GM23338 (cell line): ENCODE results near the gene PIK3R5.

Experiments used
- EZH2 ChIP-seq: fragments of 200-600 bp; sonication (generic); IDR thresholded peaks from one replicate; pipeline ENCODE4 v1.8.0; 2017; ENCODE audit warnings: antibody characterized with exemption, mild to moderate bottlenecking, low read depth; ENCODE audit not compliant: unreplicated experiment
- POLR2AphosphoS5 ChIP-seq: IDR thresholded peaks from 2 replicates; pipeline ENCODE4 v1.6.1; 2016; ENCODE audit warnings: antibody characterized with exemption, low read depth
- TF ChIP-seq, protein P1 (sequence below), 2 experiments: fragments of 200-600 bp in 1 of 2; sonication (generic) in 1 of 2; conservative IDR thresholded peaks; 2 replicates each; pipeline versions ENCODE4 v1.5.1 to v1.6.1; 2016 to 2017; ENCODE audit warnings: antibody characterized with exemption in 2 of 2, low read depth in 2 of 2, mild to moderate bottlenecking in 2 of 2, moderate library complexity in 1 of 2
- TF ChIP-seq, protein P2 (sequence below): IDR thresholded peaks from 2 replicates; pipeline ENCODE4 v1.6.1; 2016; ENCODE audit warnings: antibody characterized with exemption

DNA sequence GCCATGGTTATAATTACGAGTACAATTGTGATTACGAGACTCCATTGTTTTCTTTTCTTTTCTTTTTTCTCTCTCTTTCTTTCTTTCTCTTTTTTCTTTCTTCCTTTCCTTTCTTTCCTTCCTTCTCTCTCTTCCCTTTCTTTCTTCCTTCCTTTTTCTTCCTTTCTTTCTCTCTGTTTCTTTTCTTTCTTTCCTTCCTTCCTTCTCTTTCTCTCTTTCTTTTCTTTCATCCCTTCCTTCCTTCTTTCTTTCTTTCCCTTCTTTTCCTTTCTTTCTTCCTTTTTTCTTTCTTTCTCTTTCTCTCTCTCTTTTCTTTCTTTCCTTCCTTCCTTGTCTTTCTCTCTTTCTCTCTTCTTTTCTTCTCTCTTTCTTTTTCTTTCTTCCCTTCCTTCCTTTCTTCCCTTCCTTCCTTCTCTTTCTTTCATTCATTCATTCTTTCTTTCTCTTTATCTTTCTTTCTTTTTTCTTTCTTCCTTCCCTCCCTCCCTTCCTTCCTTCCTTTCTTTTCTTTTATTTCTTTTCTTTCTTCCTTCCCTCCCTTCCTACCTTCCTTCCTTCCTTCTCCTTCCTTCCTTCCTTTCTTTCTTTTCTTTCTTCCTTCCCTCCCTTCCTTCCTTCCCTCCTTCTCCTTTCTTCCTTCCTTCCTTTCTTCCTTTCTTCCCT lies 41.7 kb upstream of the PIK3R5 start:
- TF ChIP-seq POLR2AphosphoS5 (no peak), EZH2 (peak; percentile 35)
- TF ChIP-seq, protein P1, sequence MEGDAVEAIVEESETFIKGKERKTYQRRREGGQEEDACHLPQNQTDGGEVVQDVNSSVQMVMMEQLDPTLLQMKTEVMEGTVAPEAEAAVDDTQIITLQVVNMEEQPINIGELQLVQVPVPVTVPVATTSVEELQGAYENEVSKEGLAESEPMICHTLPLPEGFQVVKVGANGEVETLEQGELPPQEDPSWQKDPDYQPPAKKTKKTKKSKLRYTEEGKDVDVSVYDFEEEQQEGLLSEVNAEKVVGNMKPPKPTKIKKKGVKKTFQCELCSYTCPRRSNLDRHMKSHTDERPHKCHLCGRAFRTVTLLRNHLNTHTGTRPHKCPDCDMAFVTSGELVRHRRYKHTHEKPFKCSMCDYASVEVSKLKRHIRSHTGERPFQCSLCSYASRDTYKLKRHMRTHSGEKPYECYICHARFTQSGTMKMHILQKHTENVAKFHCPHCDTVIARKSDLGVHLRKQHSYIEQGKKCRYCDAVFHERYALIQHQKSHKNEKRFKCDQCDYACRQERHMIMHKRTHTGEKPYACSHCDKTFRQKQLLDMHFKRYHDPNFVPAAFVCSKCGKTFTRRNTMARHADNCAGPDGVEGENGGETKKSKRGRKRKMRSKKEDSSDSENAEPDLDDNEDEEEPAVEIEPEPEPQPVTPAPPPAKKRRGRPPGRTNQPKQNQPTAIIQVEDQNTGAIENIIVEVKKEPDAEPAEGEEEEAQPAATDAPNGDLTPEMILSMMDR (conservative IDR thresholded peaks at IDR 0.05; ENCODE audit: low read depth in 2 of 2): no peak
- TF ChIP-seq, protein P2, sequence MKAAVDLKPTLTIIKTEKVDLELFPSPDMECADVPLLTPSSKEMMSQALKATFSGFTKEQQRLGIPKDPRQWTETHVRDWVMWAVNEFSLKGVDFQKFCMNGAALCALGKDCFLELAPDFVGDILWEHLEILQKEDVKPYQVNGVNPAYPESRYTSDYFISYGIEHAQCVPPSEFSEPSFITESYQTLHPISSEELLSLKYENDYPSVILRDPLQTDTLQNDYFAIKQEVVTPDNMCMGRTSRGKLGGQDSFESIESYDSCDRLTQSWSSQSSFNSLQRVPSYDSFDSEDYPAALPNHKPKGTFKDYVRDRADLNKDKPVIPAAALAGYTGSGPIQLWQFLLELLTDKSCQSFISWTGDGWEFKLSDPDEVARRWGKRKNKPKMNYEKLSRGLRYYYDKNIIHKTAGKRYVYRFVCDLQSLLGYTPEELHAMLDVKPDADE: no peak
